NT2/D1 (cell line): ENCODE results near the gene CNOT1.

Source experiments
- DNase-seq: peaks from one replicate; pipeline ENCODE4 v3.0.0-alpha.2; 2011; ENCODE audit warnings: low read depth, low spot score
- H3K27me3 ChIP-seq: 2 replicates; pipeline ENCODE4 v1.6.0; 2011; ENCODE audit warnings: mild to moderate bottlenecking; ENCODE audit not compliant: insufficient read length, insufficient read depth
- H3K36me3 ChIP-seq: 2 replicates; pipeline ENCODE4 v1.6.1; 2011; ENCODE audit warnings: mild to moderate bottlenecking, low read length, mixed read lengths; ENCODE audit not compliant: insufficient read depth, insufficient read length
- H3K4me1 ChIP-seq: 2 replicates; pipeline ENCODE4 v1.5.1; 2011; ENCODE audit not compliant: insufficient read depth, insufficient read length
- H3K4me3 ChIP-seq: 2 replicates; pipeline ENCODE4 v1.5.1; 2011; ENCODE audit warnings: low read depth; ENCODE audit not compliant: insufficient read length
- H3K9ac ChIP-seq: 2 replicates; pipeline ENCODE4 v1.6.0; 2011; ENCODE audit warnings: low read depth; ENCODE audit not compliant: insufficient read length
- H3K9me3 ChIP-seq: 2 replicates; pipeline ENCODE4 v1.5.1; 2011; ENCODE audit warnings: mild to moderate bottlenecking, low read length; ENCODE audit not compliant: insufficient read depth
- SUZ12 ChIP-seq: IDR thresholded peaks from 2 replicates; pipeline ENCODE4 v1.6.1; 2011; ENCODE audit not compliant: insufficient read length, insufficient read depth; ENCODE audit errors: extremely low read depth
- YY1 ChIP-seq: IDR thresholded peaks from 2 replicates; pipeline ENCODE4 v1.6.1; 2011; ENCODE audit not compliant: insufficient read length, insufficient read depth
- ZNF274 ChIP-seq: IDR thresholded peaks from 2 replicates; pipeline ENCODE4 v1.6.1; 2011; ENCODE audit warnings: mild to moderate bottlenecking, low read depth, low read length

CNOT1 gene

DNA sequence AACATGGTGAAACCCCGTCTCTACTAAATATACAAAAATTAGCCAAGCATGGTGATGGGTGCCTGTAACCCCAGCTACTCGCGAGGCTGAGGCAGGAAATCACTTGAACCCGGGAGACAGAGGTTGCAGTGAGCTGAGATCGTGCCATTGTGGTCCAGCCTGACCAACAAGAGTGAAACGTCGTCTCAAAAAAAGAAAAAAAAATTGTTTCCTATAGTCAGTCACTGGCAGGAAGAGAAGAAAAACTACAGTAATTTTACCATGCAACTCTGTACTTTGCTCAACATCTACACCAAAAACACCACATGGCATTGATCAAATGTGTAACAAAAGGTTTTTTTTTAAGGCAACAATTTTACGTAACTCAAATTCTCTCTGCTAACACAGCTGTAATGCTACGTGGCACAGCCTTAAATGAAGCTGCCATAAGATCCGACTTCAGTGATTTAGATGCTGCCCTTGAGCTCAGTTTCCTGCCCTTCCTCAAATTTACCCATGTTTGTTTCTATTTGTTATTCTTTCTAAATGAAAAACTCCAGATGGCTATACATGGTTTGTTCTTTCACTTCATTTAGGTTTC lies 40.2 kb downstream of the CNOT1 start:
- Histone ChIP-seq H3K9me3 (peaks cover 17% of the 10 kb centered on the region), H3K36me3 (peaks cover 93% of the 10 kb centered on the region), H3K9ac (no peak overlapping the region), H3K4me1 (no peaks in the 10 kb centered on the region), H3K4me3 (no peak overlapping the region), H3K27me3 (no peaks in the 10 kb centered on the region)
- no peak for DNase-seq
- TF ChIP-seq ZNF274 (no peak), SUZ12 (no peak), YY1 (no peak)

DNA sequence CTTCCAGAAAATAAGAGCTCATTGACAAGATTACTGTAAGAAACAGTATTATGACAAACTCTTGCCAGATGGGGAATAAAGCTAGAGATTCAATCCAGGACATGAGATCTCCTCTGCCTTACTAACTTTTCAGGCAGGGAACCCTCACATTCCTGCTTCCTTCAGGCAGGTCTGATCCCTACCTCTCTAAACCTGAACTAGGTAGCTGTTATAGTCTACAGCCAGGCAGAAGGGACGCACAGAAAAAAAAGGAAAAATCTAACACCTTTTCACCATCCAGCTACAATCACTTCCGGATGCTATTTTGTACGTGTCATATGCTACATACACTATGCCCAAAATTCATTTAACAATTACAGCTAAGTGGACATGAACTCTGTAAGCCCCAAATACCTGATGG lies 41.2 kb downstream of the CNOT1 start:
- peaks cover 91% of the 10 kb centered on the region for H3K36me3 ChIP-seq
- no peaks in the 10 kb centered on the region for H3K4me1 ChIP-seq
- no peak overlapping the region for H3K4me3 ChIP-seq
- no peak overlapping the region for H3K9ac ChIP-seq
- H3K9me3 ChIP-seq: peaks cover 17% of the 10 kb centered on the region
- no peak for DNase-seq
- TF ChIP-seq SUZ12: no peak
- TF ChIP-seq ZNF274: no peak
- TF ChIP-seq YY1: no peak
- no peaks in the 10 kb centered on the region for H3K27me3 ChIP-seq

DNA sequence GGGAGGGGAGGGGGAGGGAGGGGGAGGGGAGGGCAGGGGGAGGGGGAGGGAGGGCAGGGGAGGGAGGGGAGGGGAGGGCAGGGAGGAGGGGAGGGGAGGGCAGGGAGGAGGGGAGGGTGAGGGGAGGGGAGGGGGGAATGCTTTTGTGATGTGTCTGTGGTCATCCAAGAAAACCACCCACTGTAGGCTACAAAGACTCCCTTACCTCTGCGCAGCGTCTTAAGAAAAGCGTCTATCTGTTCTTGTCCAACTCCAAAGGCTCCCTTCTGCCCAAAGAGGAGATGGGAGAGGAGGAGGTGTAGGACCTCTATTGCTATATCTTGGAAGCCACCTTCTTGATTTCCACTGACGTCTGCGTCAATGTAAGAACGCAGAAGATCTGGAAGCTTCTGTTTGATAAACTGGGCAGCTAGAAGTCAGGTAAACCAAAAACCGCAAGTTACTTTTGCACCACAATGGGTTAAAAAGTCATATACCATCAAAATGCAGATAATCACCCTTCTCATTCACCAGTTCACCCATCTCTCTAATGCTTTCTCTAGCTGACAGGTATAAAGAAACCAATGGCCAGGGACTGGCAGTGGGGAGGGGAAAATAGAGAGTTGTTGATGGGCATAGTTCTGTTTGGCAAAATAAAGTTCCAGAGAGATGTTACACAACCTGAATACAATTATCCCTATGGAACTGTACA lies 43.1 kb downstream of the CNOT1 start:
- no peak overlapping the region for H3K4me3 ChIP-seq
- no peaks in the 10 kb centered on the region for H3K4me1 ChIP-seq
- H3K27me3 ChIP-seq: no peaks in the 10 kb centered on the region
- TF ChIP-seq YY1: no peak
- no peak for TF ChIP-seq ZNF274
- TF ChIP-seq SUZ12: no peak
- no peak overlapping the region for H3K9ac ChIP-seq
- H3K9me3 ChIP-seq: peaks cover 17% of the 10 kb centered on the region
- H3K36me3 ChIP-seq: peaks cover 92% of the 10 kb centered on the region
- no peak for DNase-seq

DNA sequence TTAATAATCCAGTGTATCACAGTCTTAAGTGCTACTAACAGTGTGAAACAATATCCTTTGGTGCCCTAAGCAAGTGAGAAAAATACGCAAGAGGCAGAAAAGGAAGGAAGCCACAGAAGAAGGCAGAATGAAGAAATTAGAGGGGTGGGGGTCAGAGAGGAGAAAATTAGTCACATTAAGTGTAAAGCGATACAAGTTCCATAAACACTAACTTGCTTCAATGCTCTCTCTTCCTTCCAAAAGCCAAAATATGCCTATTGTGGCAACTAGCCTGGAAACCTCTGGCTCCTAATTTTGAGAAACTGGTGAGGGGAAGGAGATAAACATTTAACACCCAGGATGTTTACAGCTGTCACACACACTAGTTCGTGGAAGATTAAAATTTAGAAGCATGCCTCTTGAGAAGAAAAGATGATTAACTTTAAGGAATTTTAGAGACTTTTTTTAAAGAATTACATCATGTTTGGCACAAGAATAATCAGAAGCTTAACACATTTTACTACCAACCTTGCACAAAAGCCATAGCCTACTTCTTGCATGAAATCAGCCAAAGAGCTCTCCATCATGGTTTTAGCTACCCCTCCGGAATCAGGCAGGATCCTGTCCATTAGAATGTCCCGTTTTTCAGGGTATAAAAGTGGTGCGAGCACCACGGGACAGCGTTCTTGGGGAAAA lies 44.7 kb downstream of the CNOT1 start:
- H3K4me3 ChIP-seq: no peak overlapping the region
- no peaks in the 10 kb centered on the region for H3K4me1 ChIP-seq
- H3K9me3 ChIP-seq: peaks cover 17% of the 10 kb centered on the region
- no peak for DNase-seq
- no peaks in the 10 kb centered on the region for H3K27me3 ChIP-seq
- no peak overlapping the region for H3K9ac ChIP-seq
- peaks cover 88% of the 10 kb centered on the region for H3K36me3 ChIP-seq
- TF ChIP-seq ZNF274 (no peak), SUZ12 (no peak), YY1 (no peak)

DNA sequence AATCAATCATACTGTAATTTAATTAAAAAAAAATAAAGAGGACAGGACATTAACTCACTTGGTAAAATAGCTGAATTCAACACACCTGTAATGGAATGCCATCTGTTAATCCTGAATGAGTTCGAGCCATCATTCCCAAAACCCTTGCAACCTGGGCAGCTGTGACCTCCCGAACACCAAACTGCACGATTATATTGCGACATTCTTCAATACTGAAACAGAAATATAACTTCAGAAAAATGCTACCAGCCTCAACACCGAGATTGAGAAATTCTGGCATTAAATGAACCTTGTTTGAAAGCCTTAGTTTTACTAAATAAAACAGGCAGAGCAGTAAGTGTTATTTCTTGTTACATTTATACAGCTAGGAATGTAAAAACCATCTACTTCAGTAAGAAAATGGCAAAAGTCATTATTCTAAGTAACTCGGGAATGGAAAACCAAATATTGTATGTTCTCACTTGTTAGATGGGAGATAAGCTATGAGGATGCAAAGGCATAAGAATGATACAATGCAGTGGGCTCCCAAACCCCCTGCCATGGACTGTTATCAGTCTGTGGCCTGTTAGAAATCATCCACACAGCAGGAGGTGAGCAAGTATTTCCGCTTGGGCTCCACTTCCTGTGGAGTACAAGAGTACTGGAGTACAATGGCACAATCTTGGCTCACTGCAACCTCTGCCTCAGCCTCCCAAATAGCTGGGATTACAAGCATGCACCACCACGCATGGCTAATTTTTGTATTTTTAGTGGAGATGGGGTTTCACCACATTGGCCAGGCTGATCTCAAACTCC lies 46.5 kb downstream of the CNOT1 start:
- no peaks in the 10 kb centered on the region for H3K27me3 ChIP-seq
- H3K4me1 ChIP-seq: no peaks in the 10 kb centered on the region
- no peak overlapping the region for H3K9ac ChIP-seq
- no peak for DNase-seq
- TF ChIP-seq YY1 (no peak), SUZ12 (no peak), ZNF274 (no peak)
- H3K36me3 ChIP-seq: peaks cover 88% of the 10 kb centered on the region
- H3K9me3 ChIP-seq: peaks cover 17% of the 10 kb centered on the region
- H3K4me3 ChIP-seq: no peak overlapping the region

DNA sequence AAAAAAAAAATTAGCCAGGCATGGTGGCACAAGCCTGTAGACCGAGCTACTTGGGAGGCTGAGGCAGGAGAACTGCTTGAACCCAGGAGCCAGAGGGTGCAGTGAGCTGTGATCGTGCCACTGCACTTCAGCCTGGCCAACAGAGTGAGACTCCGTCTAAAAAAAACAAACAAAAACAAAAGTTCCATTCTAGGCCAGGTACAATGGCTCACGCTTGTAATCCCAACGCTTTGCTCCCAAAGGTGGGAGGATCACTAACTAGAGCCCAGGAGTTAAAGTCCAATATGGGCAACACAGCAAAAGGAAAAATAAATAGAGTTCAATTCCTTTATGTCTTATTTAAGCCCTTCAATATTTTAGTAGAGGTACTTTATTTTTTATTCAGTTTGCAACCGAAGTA lies 47.5 kb downstream of the CNOT1 start:
- no peaks in the 10 kb centered on the region for H3K4me1 ChIP-seq
- H3K36me3 ChIP-seq: peaks cover 88% of the 10 kb centered on the region
- peaks cover 8% of the 10 kb centered on the region for H3K9me3 ChIP-seq
- H3K27me3 ChIP-seq: no peaks in the 10 kb centered on the region
- no peak for TF ChIP-seq SUZ12
- no peak for TF ChIP-seq ZNF274
- no peak for TF ChIP-seq YY1
- no peak overlapping the region for H3K4me3 ChIP-seq
- no peak for DNase-seq
- no peak overlapping the region for H3K9ac ChIP-seq

DNA sequence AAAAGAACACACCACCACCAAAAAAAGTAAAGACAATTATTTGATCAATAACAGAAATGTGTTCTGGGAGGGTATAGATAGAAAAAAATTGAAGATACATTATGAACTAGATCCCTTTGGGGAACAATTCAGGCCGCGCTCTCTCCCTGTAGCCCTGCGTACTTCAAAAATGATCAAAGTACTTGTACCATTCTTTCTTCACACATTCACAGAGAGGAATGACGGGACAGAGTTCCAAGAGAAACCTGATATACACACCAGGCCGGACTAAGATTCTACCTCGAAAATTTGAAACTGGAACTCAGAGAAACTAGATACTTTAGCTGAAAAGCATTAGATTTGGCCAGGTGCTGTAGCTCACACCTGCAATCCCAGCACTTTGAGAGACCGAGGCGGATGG lies 50.0 kb downstream of the CNOT1 start:
- no peaks in the 10 kb centered on the region for H3K9me3 ChIP-seq
- DNase-seq: no peak
- H3K27me3 ChIP-seq: no peaks in the 10 kb centered on the region
- no peak overlapping the region for H3K9ac ChIP-seq
- peaks cover 84% of the 10 kb centered on the region for H3K36me3 ChIP-seq
- TF ChIP-seq SUZ12 (no peak), YY1 (no peak), ZNF274 (no peak)
- H3K4me3 ChIP-seq: no peak overlapping the region
- no peaks in the 10 kb centered on the region for H3K4me1 ChIP-seq
